Stimulated activated CD4-positive, alpha-beta T cell treated with anti-CD3 and anti-CD28 coated beads, Interleukin-4, amount 100 ng/mL, for 4 hours (primary cell): ENCODE results near the gene SHH.

Experiments
- DNase-seq, 2 experiments: peaks; one replicate each; pipeline ENCODE4 v3.0.0-alpha.2; 2020

The SHH gene

DNA sequence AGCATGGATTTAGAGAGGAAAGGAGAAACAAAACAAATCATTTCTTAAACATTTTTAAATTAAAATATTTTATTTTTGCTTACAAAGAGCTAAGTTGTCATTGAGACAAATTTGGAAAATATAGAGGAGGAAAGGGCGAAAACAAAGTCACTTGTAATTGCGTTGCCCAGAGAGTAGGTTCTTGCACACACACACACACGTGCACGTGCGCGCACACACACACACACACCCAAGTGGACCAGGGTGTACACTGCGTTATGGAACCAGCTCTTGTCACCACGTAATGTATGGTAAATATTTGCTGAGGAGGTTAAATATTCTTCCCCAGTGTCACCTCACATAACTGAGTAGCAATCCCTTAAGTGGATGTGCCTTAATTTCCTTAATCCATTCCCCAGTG lies 21.6 kb downstream of the SHH start:
- DNase-seq = no peak

GRCh38 chr7:155789001-155789725 lies 23.1 kb downstream of the SHH start:
- no peak for DNase-seq

DNA sequence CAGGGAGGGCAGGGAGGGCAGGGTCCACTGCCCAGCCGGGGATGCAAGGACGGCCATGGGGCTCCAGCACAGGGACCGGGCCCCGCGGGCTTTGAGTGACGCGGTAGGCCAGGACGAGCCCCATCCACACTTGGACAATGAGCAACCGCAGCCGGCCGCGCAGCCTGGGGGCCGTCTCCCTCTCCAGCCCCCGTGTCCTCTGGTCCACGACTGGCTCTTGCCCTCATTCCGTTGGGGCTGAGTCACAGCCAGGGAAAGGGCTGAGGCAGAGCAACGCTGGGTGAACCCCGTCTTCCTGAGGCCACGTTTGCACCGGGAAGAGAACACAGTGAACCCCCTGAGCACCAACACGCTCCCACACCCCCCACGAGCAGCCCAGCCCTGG lies 23.7 kb downstream of the SHH start:
- DNase-seq = no peak

- no peak for DNase-seq
These were observed 25.0 kb downstream of the SHH start for GRCh38 chr7:155787171-155787851.

DNA sequence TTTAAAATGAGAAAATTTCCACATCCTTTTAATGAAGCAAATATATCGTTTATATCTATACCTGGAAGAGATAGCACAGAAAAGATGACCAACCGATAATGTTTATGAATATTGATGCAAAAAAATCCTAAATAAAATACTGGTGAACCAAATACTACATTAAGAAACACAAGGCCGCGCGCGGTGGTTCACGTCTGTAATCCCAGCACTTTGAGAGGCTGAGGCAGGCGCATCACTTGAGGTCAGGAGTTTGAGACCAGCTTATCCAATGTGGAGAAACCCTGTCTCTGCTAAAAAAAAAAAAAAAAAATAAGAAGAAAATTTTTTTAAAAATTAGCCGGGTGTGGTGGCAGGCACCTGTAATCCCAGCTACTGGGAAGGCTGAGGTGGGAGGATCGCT lies 25.8 kb downstream of the SHH start:
- DNase-seq = no peak

DNA sequence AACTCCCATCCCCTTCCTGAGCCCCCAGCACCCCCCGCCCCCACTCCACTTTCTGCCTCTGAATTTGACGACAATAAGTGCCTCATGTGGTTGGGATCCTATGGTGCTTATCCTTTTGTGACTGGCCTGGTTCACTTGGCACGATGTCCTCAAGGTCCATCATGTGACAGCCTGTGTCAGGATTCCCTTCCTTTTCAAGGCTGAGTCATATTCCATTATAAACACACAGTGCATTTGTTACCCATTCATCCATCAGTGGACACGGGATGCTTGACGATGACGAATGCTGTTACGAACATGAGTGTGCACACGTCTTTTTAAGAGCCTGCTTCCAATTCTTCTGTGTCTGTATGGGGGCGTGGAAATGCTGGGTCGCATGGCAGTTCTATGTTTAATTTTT lies 26.7 kb downstream of the SHH start:
- DNase-seq = no peak

DNA sequence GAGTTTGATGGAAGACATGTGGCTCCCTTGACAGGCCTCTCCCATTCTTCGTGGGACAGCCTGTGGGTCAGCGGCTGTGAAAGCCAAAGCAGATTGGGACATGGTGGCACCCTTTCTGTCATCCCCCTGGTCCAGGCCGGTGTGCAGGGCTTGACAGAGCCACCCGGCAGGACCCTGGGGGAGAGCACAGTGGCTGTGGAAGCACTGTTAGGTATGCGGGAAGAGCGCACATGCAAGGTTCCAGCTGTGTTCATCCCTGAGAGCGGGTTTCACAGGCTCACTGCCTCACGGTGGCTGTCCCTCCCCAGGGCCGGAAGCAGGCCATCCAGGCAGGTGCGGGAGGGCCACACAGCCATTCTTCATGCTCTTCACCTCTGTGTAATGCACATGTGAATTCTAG lies 29.8 kb downstream of the SHH start:
- DNase-seq = no peak

GRCh38 chr7:155781433-155781832 lies 30.8 kb downstream of the SHH start:
- no peak for DNase-seq

- DNase-seq = no peak
These were observed 31.4 kb downstream of the SHH start for GRCh38 chr7:155780884-155781283.

GRCh38 chr7:155778349-155778748 lies 33.9 kb downstream of the SHH start:
- no peak for DNase-seq

GRCh38 chr7:155776606-155777005 lies 35.7 kb downstream of the SHH start:
- DNase-seq = no peak

DNA sequence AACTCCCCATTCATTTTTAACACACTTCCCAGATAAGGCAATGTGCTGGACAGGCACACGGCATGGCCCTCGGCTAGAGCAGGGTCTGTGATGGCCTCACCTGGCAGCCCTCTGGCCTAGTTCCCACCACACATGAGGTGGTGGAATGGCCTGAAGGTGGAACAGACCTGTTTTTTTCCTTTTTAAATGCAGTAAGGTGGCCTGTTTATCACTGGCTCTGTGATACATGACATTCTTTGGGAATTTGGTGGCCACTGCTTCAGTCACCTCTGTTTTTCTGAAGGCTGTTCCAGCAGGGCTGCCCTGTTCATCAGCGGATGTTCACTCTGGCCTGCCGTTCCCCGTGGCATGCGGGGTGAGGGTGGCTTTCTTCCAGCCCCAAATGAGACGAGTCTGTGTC lies 36.6 kb downstream of the SHH start:
- DNase-seq = no peak

- DNase-seq = no peak
These were observed 37.3 kb downstream of the SHH start for GRCh38 chr7:155774947-155775346.

DNA sequence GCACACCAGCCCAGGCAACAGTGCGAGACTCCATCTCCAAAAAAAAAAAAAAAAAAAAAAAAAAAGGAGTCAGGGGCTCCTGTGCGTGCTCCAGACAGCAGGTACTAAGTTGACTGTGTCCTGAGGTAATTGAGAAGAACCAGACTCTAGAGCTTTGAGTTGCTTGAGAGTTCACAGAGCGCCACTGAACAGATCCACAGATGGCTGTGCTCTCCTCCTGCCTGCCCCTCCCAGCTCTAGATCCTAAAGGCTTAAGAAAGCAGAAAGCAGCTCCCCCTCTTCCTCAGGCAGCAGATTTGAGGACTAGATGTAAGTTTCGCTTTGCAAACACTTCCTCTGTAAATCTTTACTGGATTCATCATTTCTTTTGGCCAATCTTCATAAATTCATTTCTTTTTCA lies 38.7 kb downstream of the SHH start:
- no peak for DNase-seq

DNA sequence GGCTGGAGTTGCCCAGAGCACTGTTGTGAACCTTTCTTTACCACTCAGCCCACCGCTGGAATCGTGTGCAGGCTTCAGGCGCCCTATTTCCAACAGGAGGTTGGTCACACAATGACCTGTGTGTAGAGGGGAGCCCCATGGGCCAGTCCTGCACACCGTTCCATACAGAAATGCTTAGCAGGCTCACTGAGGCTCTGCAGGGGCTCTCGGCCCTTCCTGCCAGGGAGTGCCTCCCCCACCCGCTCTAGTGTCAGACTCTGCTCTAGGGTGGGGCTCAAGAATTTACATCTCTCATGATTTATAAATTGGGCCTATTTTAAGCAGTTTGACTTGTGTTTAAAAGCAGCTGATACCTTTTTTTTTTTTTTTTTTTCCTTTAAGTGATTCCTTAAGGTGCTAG lies 42.0 kb downstream of the SHH start:
- no peak for DNase-seq

DNA sequence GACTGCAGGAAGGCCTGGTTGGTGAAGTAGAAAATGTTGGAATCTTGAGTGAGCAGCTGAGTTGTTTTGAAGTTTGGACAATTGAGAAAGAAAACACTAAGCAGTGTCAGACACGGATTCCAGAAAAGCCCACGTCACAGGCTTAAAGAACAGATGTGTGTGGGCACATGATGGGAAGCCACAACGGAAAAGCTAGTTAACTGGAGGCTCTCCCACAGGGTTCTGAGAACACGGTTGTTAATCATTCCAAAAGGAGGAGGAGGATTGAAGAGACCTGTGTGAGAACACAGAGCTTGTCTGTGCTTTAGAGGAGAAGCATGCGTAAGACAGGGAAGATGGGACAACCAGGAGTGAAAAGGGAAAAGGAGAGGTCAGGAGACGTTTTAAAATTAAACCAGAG lies 42.6 kb downstream of the SHH start:
- DNase-seq = no peak

GRCh38 chr7:155766966-155767916 lies 45.0 kb downstream of the SHH start:
- no peak for DNase-seq

DNA sequence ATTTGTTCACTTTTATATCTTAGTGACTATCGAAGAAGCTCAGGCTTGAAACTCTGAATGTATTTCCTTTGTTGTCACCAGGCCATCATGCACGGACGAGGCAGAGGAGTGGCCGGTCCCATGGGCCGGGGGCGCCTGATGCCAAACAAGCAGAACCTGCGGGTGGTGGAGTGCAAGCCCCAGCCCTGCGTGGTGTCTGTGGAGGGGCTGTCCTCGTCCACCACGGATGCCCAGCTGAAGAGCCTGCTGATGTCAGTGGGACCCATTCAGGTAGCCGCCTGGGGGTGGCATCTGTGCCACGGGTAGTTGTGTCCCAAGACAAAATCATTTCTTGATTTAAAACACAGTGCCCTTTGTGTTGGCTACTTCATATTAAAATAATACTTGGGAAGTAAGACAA lies 45.9 kb downstream of the SHH start:
- DNase-seq = no peak

DNA sequence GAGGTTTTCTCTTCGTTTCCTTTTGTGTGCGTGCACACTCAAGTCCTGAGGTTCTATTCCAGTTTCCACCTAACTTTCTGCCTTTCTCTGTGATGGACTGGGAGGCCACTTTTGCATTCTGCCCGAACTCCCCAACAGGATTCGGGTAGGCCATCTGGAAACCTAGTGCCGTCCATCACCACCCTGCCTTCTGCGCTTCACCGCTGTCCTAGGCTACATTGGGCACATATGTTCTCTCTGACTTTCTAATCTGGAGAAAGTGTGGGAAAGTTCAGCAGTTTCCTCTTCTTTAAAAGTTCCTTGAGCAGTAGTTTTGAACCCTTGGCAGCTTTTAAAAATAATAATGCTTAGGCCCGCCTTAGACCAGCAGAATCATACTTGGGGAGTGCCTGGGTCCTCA lies 46.8 kb downstream of the SHH start:
- DNase-seq = no peak

DNA sequence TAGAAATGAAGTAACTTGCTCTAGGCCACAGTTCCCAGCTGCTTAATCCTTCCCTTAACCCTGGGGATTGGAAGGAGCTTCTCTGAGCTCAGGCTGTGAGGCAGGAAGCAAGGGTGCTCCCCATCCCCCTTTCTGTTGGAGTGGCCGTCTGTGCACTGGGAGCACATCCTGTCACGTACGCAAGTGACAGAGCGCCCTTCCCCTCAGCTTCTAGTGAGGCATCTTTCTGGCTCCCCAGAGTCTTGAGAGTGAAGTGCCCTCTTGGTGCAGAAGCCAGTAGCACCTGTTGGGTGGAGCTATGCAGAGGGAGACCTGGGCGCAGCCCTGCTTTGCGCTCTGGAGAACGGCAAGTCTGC lies 47.8 kb downstream of the SHH start:
- DNase-seq = peak; percentile 13 to 22

DNA sequence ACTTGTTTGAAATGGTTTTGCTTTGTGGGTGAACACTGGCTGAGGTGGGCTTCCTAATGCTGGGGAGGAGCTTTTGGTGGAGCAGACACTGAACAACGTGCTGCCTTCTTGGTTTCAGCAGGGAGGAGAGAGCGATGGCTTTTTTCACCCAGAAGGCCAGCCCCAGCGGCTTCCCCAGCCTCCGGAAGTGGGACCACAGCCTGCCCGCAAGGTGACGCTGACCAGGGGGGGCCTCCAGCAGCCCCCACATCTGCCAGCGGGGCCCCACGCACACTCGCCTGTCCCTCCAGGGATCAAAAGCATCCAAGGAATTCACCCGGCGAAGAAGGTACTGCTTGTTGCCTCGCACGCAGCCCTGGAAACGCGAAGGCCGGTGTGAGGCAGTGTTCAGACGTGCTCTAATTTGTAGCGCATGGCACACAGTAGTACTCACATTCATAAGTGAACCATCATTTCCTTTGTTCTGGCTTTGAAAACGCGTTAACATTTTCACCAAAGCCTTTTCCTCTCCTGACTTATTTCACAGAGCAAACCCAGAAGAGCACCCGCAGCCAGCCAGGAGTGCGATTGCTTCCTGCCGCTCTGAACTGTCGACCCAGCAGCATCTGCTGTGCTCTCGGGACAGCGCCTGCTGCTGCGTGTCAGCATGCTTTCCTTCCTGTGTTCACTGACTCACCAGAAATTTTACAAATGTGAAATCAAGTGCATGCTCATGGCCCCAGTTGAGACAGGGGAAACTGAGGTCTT lies 48.4 kb downstream of the SHH start:
- peak; percentile 43 to 53 for DNase-seq

DNA sequence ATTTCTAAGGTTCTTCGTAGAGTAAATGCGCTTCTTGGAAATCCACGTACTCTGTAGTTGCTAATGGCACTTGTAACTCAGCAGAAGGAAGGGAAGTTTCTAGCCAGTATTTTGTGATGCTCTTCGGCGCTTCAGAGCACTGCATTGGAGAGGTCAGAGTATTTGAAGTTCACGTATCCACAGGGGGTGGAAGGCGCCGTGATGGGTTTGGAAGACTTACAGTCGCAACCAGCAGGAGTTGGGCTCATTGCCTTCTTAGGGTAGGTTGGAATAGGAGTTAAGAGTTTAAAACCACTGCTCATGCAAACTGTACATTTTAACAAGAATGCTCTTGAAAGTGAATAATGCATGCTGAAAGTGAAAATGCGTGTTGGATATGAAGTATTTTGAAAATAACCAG lies 49.1 kb downstream of the SHH start:
- no peak for DNase-seq

GRCh38 chr7:155762655-155763054 lies 49.6 kb downstream of the SHH start:
- no peak for DNase-seq
